HG02973 (cell line): ENCODE measurements around the gene SHE.

Experiments used
- ATAC-seq: cut with Tn5 transposase; IDR thresholded peaks from one replicate; pipeline ENCODE4 v1.9.1; 2021; ENCODE audit warnings: moderate library complexity; ENCODE audit not compliant: unreplicated experiment

The SHE gene

GRCh38 chr1:154453161-154453560 is 49.1 kb downstream of the SHE start:
- no peak for ATAC-seq

GRCh38 chr1:154448331-154448811 is 53.8 kb downstream of the SHE start:
- ATAC-seq: no peak

- ATAC-seq: no peak
Measured at GRCh38 chr1:154446789-154447188, 55.4 kb downstream of the SHE start.

GRCh38 chr1:154446292-154446691 is 55.9 kb downstream of the SHE start:
- no peak for ATAC-seq

- ATAC-seq: no peak
Measured at GRCh38 chr1:154445040-154445472, 57.2 kb downstream of the SHE start.

GRCh38 chr1:154443274-154444013 is 58.8 kb downstream of the SHE start:
- ATAC-seq: no peak

GRCh38 chr1:154442006-154442740 is 60.0 kb downstream of the SHE start:
- no peak for ATAC-seq

- ATAC-seq: no peak
Measured at GRCh38 chr1:154441241-154441888, 60.8 kb downstream of the SHE start.

- no peak for ATAC-seq
Measured at GRCh38 chr1:154440036-154440804, 62.0 kb downstream of the SHE start.

GRCh38 chr1:154436433-154436832 is 65.8 kb downstream of the SHE start:
- ATAC-seq: no peak

GRCh38 chr1:154435599-154436200 is 66.5 kb downstream of the SHE start:
- no peak for ATAC-seq

- no peak for ATAC-seq
Measured at GRCh38 chr1:154434346-154435085, 67.7 kb downstream of the SHE start.

GRCh38 chr1:154433161-154433764 is 68.9 kb downstream of the SHE start:
- no peak for ATAC-seq

GRCh38 chr1:154431586-154432373 is 70.4 kb downstream of the SHE start:
- ATAC-seq: no peak

- ATAC-seq: no peak
Measured at GRCh38 chr1:154430903-154431302, 71.3 kb downstream of the SHE start.

GRCh38 chr1:154429841-154430611 is 72.2 kb downstream of the SHE start:
- ATAC-seq: no peak
